Endothelial cell of umbilical vein (primary cell): ENCODE measurements around the gene ANKRD13C. TPM values are rescaled to one million over a fixed set of nuclear protein-coding genes. Genes with fewer than 3 reads are reported as not detected.

Experiments
- BruUV-seq: library from RNA; stranded (reverse); fragments of 400-500 nt; replicated peaks from 2 replicates; lab custom pipeline; 2021; lab: Mats Ljungman, UMichigan
- CTCF ChIA-PET: fragments of 300-600, 350-600 bp; sonication (Branson Sonifier 250); formaldehyde crosslinking; loops from one replicate; lab custom pipeline; 2021; ENCODE audit warnings: antibody characterized with exemption, inconsistent platforms; lab: Charles Lee
- POLR2A ChIA-PET: fragments of 300-600, 350-600 bp; sonication (Branson Sonifier 250); formaldehyde crosslinking; loops from one replicate; lab custom pipeline; 2021; ENCODE audit warnings: antibody characterized with exemption, inconsistent platforms; lab: Charles Lee
- DNase-seq: peaks from one replicate; pipeline ENCODE4 v3.0.0-alpha.2; 2011; ENCODE audit warnings: low read depth, low spot score
- FAIRE-seq: peaks from 2 replicates; lab custom pipeline; 2011; peaks lifted over from hg19 to GRCh38; lab: Jason Lieb, UNC
- H2AFZ ChIP-seq: 2 replicates; pipeline ENCODE4 v1.6.0; 2012; ENCODE audit warnings: low read depth, low read length, control low read depth, inconsistent platforms
- H3K27ac ChIP-seq: 2 replicates; pipeline ENCODE4 v1.5.1; 2011; ENCODE audit warnings: low read depth, mild to moderate bottlenecking, control low read depth, low read length, moderate library complexity; ENCODE audit not compliant: insufficient read depth
- H3K27me3 ChIP-seq, 2 experiments: 2 replicates each; pipeline versions ENCODE4 v1.6.0 to v1.6.1; 2011; ENCODE audit warnings: low read length in 2 of 2, mixed read lengths in 1 of 2; ENCODE audit not compliant: control insufficient read depth in 2 of 2, insufficient read depth in 2 of 2
- H3K36me3 ChIP-seq, 2 experiments: 2 replicates in 1 of 2; 3 replicates in 1 of 2; pipeline ENCODE4 v1.5.1; 2011; ENCODE audit warnings: low read length in 2 of 2, mild to moderate bottlenecking in 1 of 2, moderate library complexity in 1 of 2; ENCODE audit not compliant: control insufficient read depth in 2 of 2, insufficient read depth in 2 of 2; ENCODE audit errors: extremely low read depth in 1 of 2
- H3K4me1 ChIP-seq: 3 replicates; pipeline ENCODE4 v1.5.1; 2011; ENCODE audit warnings: mild to moderate bottlenecking, low read length; ENCODE audit not compliant: control insufficient read depth, insufficient read depth; ENCODE audit errors: extremely low read depth
- H3K4me2 ChIP-seq: 2 replicates; pipeline ENCODE4 v1.6.1; 2011; ENCODE audit warnings: low read length, control low read depth, mixed read lengths; ENCODE audit not compliant: insufficient read depth
- H3K4me3 ChIP-seq, 3 experiments: fragments of 200-600 bp in 1 of 3; sonication (generic), shearing (Covaris generic) in 1 of 3; replicated peaks in 1 of 3; 2 replicates each; pipeline ENCODE4 v1.5.1; 2011 to 2016; ENCODE audit warnings: control low read depth in 3 of 3, low read length in 3 of 3, mild to moderate bottlenecking in 2 of 3, inconsistent platforms in 1 of 3, low read depth in 1 of 3, moderate library complexity in 1 of 3; ENCODE audit not compliant: insufficient read depth in 1 of 3
- H3K79me2 ChIP-seq: 2 replicates; pipeline ENCODE4 v1.6.0; 2012; ENCODE audit warnings: low read length, inconsistent platforms; ENCODE audit not compliant: control insufficient read depth, insufficient read depth
- H3K9ac ChIP-seq: replicated peaks from 2 replicates; pipeline ENCODE3; 2011; ENCODE audit warnings: low read length, control low read depth; ENCODE audit not compliant: insufficient read depth; ENCODE audit errors: extremely low read depth
- H3K9me1 ChIP-seq: replicated peaks from 3 replicates; pipeline ENCODE4 v1.6.0; 2011; ENCODE audit warnings: mild to moderate bottlenecking, low read length; ENCODE audit not compliant: control insufficient read depth, insufficient read depth; ENCODE audit errors: extremely low read depth
- H3K9me3 ChIP-seq: replicated peaks from 2 replicates; pipeline ENCODE4 v1.5.1; 2012; ENCODE audit warnings: low read length, inconsistent platforms; ENCODE audit not compliant: control insufficient read depth, insufficient read depth
- H4K20me1 ChIP-seq: replicated peaks from 2 replicates; pipeline ENCODE3; 2011; ENCODE audit warnings: mild to moderate bottlenecking, low read length; ENCODE audit not compliant: control insufficient read depth, insufficient read depth; ENCODE audit errors: extremely low read depth
- CTCF ChIP-seq, 2 donors: IDR thresholded peaks; 1 replicate in 1 of 2; 2 replicates in 1 of 2; pipeline ENCODE4 v1.5.1; 2011; ENCODE audit warnings: low read length in 2 of 2, mild to moderate bottlenecking in 2 of 2, moderate library complexity in 2 of 2, control low read depth in 1 of 2, inconsistent platforms in 1 of 2, low read depth in 1 of 2; ENCODE audit not compliant: insufficient read depth in 1 of 2; ENCODE audit errors: extremely low read depth in 1 of 2
- EZH2 ChIP-seq: IDR thresholded peaks from 2 replicates; pipeline ENCODE4 v1.6.1; 2012; ENCODE audit warnings: borderline replicate concordance, low read depth, mild to moderate bottlenecking, moderate library complexity, low read length, inconsistent platforms; ENCODE audit not compliant: severe bottlenecking
- FOS ChIP-seq: IDR thresholded peaks from 2 replicates; pipeline ENCODE4 v1.6.1; 2011; ENCODE audit warnings: mild to moderate bottlenecking, low read length, moderate library complexity, borderline replicate concordance; ENCODE audit not compliant: insufficient read depth
- GATA2 ChIP-seq: IDR thresholded peaks from 2 replicates; pipeline ENCODE4 v1.7.0; 2011; ENCODE audit warnings: low read depth, mild to moderate bottlenecking, moderate library complexity, mixed read lengths, low read length; ENCODE audit not compliant: insufficient read length, insufficient read depth
- JUN ChIP-seq: IDR thresholded peaks from 2 replicates; pipeline ENCODE4 v1.6.1; 2011; ENCODE audit warnings: borderline replicate concordance, low read depth; ENCODE audit not compliant: insufficient read length, insufficient read depth
- MAX ChIP-seq: IDR thresholded peaks from 2 replicates; pipeline ENCODE4 v1.6.1; 2011; ENCODE audit not compliant: insufficient read depth, insufficient read length
- MYC ChIP-seq: IDR thresholded peaks from one replicate; pipeline ENCODE4 v1.6.1; 2011; ENCODE audit warnings: mild to moderate bottlenecking, low read depth, low read length
- POLR2A ChIP-seq: IDR thresholded peaks from 2 replicates; pipeline ENCODE4 v1.6.1; 2012; ENCODE audit warnings: low read depth, mild to moderate bottlenecking, control low read depth, low read length
- POLR2AphosphoS5 ChIP-seq: IDR thresholded peaks from 2 replicates; pipeline ENCODE4 v1.6.1; 2012; ENCODE audit warnings: low read depth, mild to moderate bottlenecking, control low read depth, low read length, moderate library complexity; ENCODE audit not compliant: insufficient read depth
- dilution Hi-C: fragments of 300-500 bp; cut with MboI; formaldehyde crosslinking; loops from one replicate; pipeline ENCODE4 v1.15.0; 2019; ENCODE audit warnings: low sequenced_read_pairs; ENCODE audit not compliant: extremely low pct_ligation_motif_present
- intact Hi-C: fragments of 100-400 bp; cut with micrococcal nuclease; formaldehyde crosslinking; loops from one replicate; pipeline ENCODE4 v1.10.0; 2022
- polyA plus RNA-seq, 4 experiments: library from polyadenylated mRNA; depleted of rRNA in 3 of 4; stranded (reverse) in 3 of 4; unstranded in 1 of 4; fragments of >200 nt; gene quantifications; 2 replicates each; pipeline versions ENCODE4 v1.2.1 to v1.2.3, GENCODE V29; 2011 to 2012; ENCODE audit warnings: missing spikeins in 1 of 4
- total RNA-seq: library from RNA; stranded (reverse); gene quantifications from 2 replicates; pipeline ENCODE4 v1.2.3, GENCODE V29; 2021

ANKRD13C gene
- total and polyA plus RNA-seq, 2 donors (not counting 3 experiments of a cell fraction or from before 2014, with no cell fraction given): 4.6 to 17.3 TPM

GRCh38 chr1:70331962-70332361 is 22.6 kb downstream of the ANKRD13C start:
- H4K20me1 ChIP-seq: peaks cover 2% of the 10 kb centered on the region
- CTCF ChIA-PET: no interaction called here
- no peak for FAIRE-seq

More at GRCh38 chr1:70331962-70332361, 22.6 kb downstream of the ANKRD13C start:
- Histone ChIP-seq H3K27me3 (no peaks in the 10 kb centered on the region), H3K4me1 (no peaks in the 10 kb centered on the region), H3K27ac (no peak overlapping the region), H3K9me3 (no peaks in the 10 kb centered on the region), H3K4me2 (no peak overlapping the region), H2AFZ (no peak overlapping the region), H3K9me1 (no peaks in the 10 kb centered on the region), H3K4me3 (no peak overlapping the region), H3K79me2 (peaks cover 26% of the 10 kb centered on the region), H3K36me3 (no peaks in the 10 kb centered on the region), H3K9ac (no peak overlapping the region)
- BruUV-seq: no TSS peak
- intact Hi-C loops (no loop called here), dilution Hi-C loops (no loop called here)
- DNase-seq: no peak
- POLR2A ChIA-PET: no interaction called here
- no peak for TF ChIP-seq MYC
- TF ChIP-seq POLR2AphosphoS5: no peak
- no peak for TF ChIP-seq JUN
- TF ChIP-seq EZH2: no peak
- TF ChIP-seq CTCF (IDR thresholded peaks at IDR 0.05; ENCODE audit: extremely low read depth in 1 of 2, insufficient read depth in 1 of 2, low read depth in 1 of 2, low read length in 2 of 2): no peak
- no peak for TF ChIP-seq POLR2A
- no peak for TF ChIP-seq GATA2
- no peak for TF ChIP-seq MAX
- TF ChIP-seq FOS: no peak
